PC-3 (cell line): ENCODE measurements around the gene DRGX.

ENCODE experiments used
- CTCF ChIP-seq: fragments of 300-600 bp; sonication (generic); conservative IDR thresholded peaks from 2 replicates; pipeline ENCODE4 v1.5.1; 2017; ENCODE audit warnings: antibody characterized with exemption, low read depth, mild to moderate bottlenecking, low read length
- EZH2 ChIP-seq: fragments of 300-600 bp; sonication (generic); IDR thresholded peaks from one replicate; pipeline ENCODE4 v1.6.1; 2017; ENCODE audit warnings: antibody characterized with exemption, mild to moderate bottlenecking, low read length; ENCODE audit not compliant: unreplicated experiment

- TF ChIP-seq EZH2 (no peak), CTCF (peak; percentile 67)
These were observed 22.4 kb upstream of the DRGX start for GRCh38 chr10:49418328-49418727.
